Upper lobe of left lung (tissue), 6 donors: ENCODE data around the gene TCEANC2. TPM values are rescaled to one million over a fixed set of nuclear protein-coding genes. Genes with fewer than 3 reads are reported as not detected.
A peak's percentile ranks its signal among the peaks of the same experiment; 100 is the strongest.
"Not testable (repeated sequence)": the region's sequence is repeated elsewhere in the genome, so short reads cannot be mapped to it uniquely, and the experiment has no call there.

Experiments used
- ATAC-seq, 2 donors: fragments of 200-7000 bp; cut with Tn5 transposase; one replicate each; pipeline ENCODE4 v1.9.1; 2022; ENCODE audit warnings: mild to moderate bottlenecking in 2 of 2, moderate library complexity in 2 of 2; ENCODE audit not compliant: low FRiP score in 2 of 2
- DNase-seq, 2 donors: peaks; one replicate each; pipeline ENCODE4 v3.0.0-alpha.2; 2019 to 2020
- H3K27ac ChIP-seq, 4 donors: fragments of 200-600 bp; sonication (generic); one replicate each; pipeline ENCODE4 v1.5.1; 2016 to 2019
- H3K27me3 ChIP-seq, 4 donors: fragments of 200-600 bp; sonication (generic); one replicate each; pipeline ENCODE4 v1.5.1; 2017 to 2019
- H3K36me3 ChIP-seq, 4 donors: fragments of 200-600 bp; sonication (generic); one replicate each; pipeline ENCODE4 v1.5.1; 2016 to 2019
- H3K4me1 ChIP-seq, 4 donors: fragments of 200-600 bp; sonication (generic); one replicate each; pipeline ENCODE4 v1.5.1; 2018 to 2019
- H3K4me3 ChIP-seq, 4 donors: fragments of 200-600 bp; sonication (generic); one replicate each; pipeline ENCODE4 v1.5.1; 2017 to 2019; ENCODE audit warnings: mild to moderate bottlenecking in 2 of 4, moderate library complexity in 1 of 4
- H3K9me3 ChIP-seq, 4 donors: fragments of 200-600 bp; sonication (generic); one replicate each; pipeline ENCODE4 v1.5.1; 2018 to 2019
- CTCF ChIP-seq, 6 experiments: fragments of 450-650 bp in 4 of 6; fragments of 200-600 bp in 2 of 6; sonication (generic) in 2 of 6; IDR thresholded peaks; one replicate each; pipeline ENCODE4 v1.5.1; 2016 to 2019; ENCODE audit warnings: antibody characterized with exemption in 6 of 6
- EP300 ChIP-seq, 4 donors: sonication (generic); formaldehyde crosslinking; IDR thresholded peaks; one replicate each; pipeline ENCODE4 v1.5.1; 2017; ENCODE audit warnings: antibody characterized with exemption in 4 of 4, control low read depth in 2 of 4
- POLR2A ChIP-seq, 4 donors: fragments of 450-650 bp; IDR thresholded peaks; one replicate each; pipeline ENCODE4 v1.5.1; 2016 to 2017; ENCODE audit warnings: antibody characterized with exemption in 4 of 4, mild to moderate bottlenecking in 2 of 4
- POLR2AphosphoS5 ChIP-seq, 2 donors: sonication (generic); formaldehyde crosslinking; IDR thresholded peaks; one replicate each; pipeline ENCODE4 v1.5.1; 2017; ENCODE audit warnings: antibody characterized with exemption in 2 of 2
- WGBS, 2 donors: methylation state at CpG; one replicate each; pipeline ENCODE4 v1.1.5; 2017 to 2018; 5-methylcytosine and 5-hydroxymethylcytosine counted together
- total RNA-seq, 6 donors: library from RNA; depleted of rRNA in 4 of 6; stranded (reverse); fragments of >200 nt in 4 of 6; gene quantifications; one replicate each; pipeline versions ENCODE4 v1.1.0 to v1.2.1, GENCODE V29; 2016 to 2021
- donor health status: DM: no; HTN: no; CAD: no; lungs with moderate emphysema.
- donor health status: DM: no; HTN: yes; CAD: no; lungs with severe emphysema.

The TCEANC2 gene
- total RNA-seq, 6 donors from 2014 or later = 2.0 to 11.5 (median 4.6) TPM

- no peak for ATAC-seq
- 74 to 85% methylated on average over 3 of the region's 3 CpGs for WGBS, 2 donors
Measured at GRCh38 chr1:54091666-54092065, 38.3 kb downstream of the TCEANC2 start.

GRCh38 chr1:54094001-54094729, 40.8 kb downstream of the TCEANC2 start:
- ATAC-seq (no peak), DNase-seq (no peak)
- 87 to 92% methylated on average over 4 of the region's 4 CpGs for WGBS, 2 donors
- no peaks in the 10 kb centered on the region for H3K9me3 ChIP-seq
- no peak overlapping the region for H3K4me3 ChIP-seq
- H3K4me1 ChIP-seq = peaks cover 11 to 18% (median 13%) of the 10 kb centered on the region in 4 donors
- H3K27ac ChIP-seq = no peak overlapping the region
- peaks cover 0 to 8% (median 2%) of the 10 kb centered on the region in 4 donors for H3K36me3 ChIP-seq
- TF ChIP-seq POLR2AphosphoS5 (IDR thresholded peaks at IDR 0.05) = no peak
- TF ChIP-seq CTCF (IDR thresholded peaks at IDR 0.05) = no peak
- TF ChIP-seq POLR2A (IDR thresholded peaks at IDR 0.05) = no peak
- no peak for TF ChIP-seq EP300 (IDR thresholded peaks at IDR 0.05)
- no peaks in the 10 kb centered on the region for H3K27me3 ChIP-seq

More at GRCh38 chr1:54091666-54092065, 38.3 kb downstream of the TCEANC2 start:
- H3K36me3 ChIP-seq = peaks cover 0 to 4% (median 1%) of the 10 kb centered on the region in 4 donors
- no peak for TF ChIP-seq POLR2AphosphoS5 (IDR thresholded peaks at IDR 0.05)
- no peak for TF ChIP-seq CTCF (IDR thresholded peaks at IDR 0.05)
- TF ChIP-seq POLR2A (IDR thresholded peaks at IDR 0.05) = no peak
- no peak for TF ChIP-seq EP300 (IDR thresholded peaks at IDR 0.05)
- H3K4me3 ChIP-seq = no peak overlapping the region
- DNase-seq = no peak
- no peaks in the 10 kb centered on the region for H3K9me3 ChIP-seq
- H3K27me3 ChIP-seq = no peaks in the 10 kb centered on the region
- no peak overlapping the region for H3K27ac ChIP-seq
- peaks cover 11 to 18% (median 13%) of the 10 kb centered on the region in 4 donors for H3K4me1 ChIP-seq

GRCh38 chr1:54094730-54095105, 41.3 kb downstream of the TCEANC2 start:
- not testable (repeated sequence) for ATAC-seq

GRCh38 chr1:54095546-54096226, 42.3 kb downstream of the TCEANC2 start:
- Histone ChIP-seq H3K9me3 (no peaks in the 10 kb centered on the region), H3K4me1 (peaks cover 11 to 18% (median 13%) of the 10 kb centered on the region in 4 donors), H3K27me3 (no peaks in the 10 kb centered on the region), H3K27ac (peak overlapping the region in 3 of 4 donors; percentile 4 to 59 (median 24)), H3K36me3 (peaks cover 0 to 8% (median 2%) of the 10 kb centered on the region in 4 donors), H3K4me3 (peak overlapping the region in 1 of 4 donors; percentile 7)
- TF ChIP-seq POLR2A (IDR thresholded peaks at IDR 0.05) (no peak), POLR2AphosphoS5 (IDR thresholded peaks at IDR 0.05) (peak in 1 of 2 donors; percentile 41), EP300 (IDR thresholded peaks at IDR 0.05) (peak in 1 of 4 donors; percentile 18), CTCF (IDR thresholded peaks at IDR 0.05) (no peak)
- ATAC-seq = peak in 1 of 2 donors; percentile 71
- peak in 1 of 2 donors; percentile 37 for DNase-seq
- WGBS, 2 donors = 45 to 46% methylated on average over 8 of the region's 8 CpGs

More at GRCh38 chr1:54094730-54095105, 41.3 kb downstream of the TCEANC2 start:
- not testable (repeated sequence) for DNase-seq, H3K4me3 ChIP-seq, H3K27me3 ChIP-seq, H3K9me3 ChIP-seq, H3K27ac ChIP-seq, H3K36me3 ChIP-seq
- peaks cover 11 to 18% (median 13%) of the 10 kb centered on the region in 4 donors for H3K4me1 ChIP-seq
- WGBS, 2 donors = 22 to 36% methylated on average over 1 of the region's 1 CpG

- no peaks in the 10 kb centered on the region for H3K9me3 ChIP-seq
- H3K27ac ChIP-seq = no peak overlapping the region
- H3K27me3 ChIP-seq = no peaks in the 10 kb centered on the region
- H3K36me3 ChIP-seq = peaks cover 0 to 8% (median 2%) of the 10 kb centered on the region in 4 donors
- 52 to 61% methylated on average over 22 to 25 of the region's 25 CpGs for WGBS, 2 donors
- peaks cover 11 to 18% (median 13%) of the 10 kb centered on the region in 4 donors for H3K4me1 ChIP-seq
- DNase-seq (no peak), ATAC-seq (no peak)
- H3K4me3 ChIP-seq = peak overlapping the region in 1 of 4 donors; percentile 7
- no peak for TF ChIP-seq CTCF (IDR thresholded peaks at IDR 0.05)
Measured at GRCh38 chr1:54096227-54096876, 42.9 kb downstream of the TCEANC2 start.
